Muscle of leg (tissue), 11 donors: ENCODE data around the gene PCDHB15. TPM values are rescaled to one million over a fixed set of nuclear protein-coding genes. Genes with fewer than 3 reads are reported as not detected.
"Not testable (repeated sequence)": the region's sequence is repeated elsewhere in the genome, so short reads cannot be mapped to it uniquely, and the experiment has no call there.

Experiments
- DNase-seq: peaks from one replicate; pipeline ENCODE4 v3.0.0; 2013
- H3K27ac ChIP-seq: one replicate; pipeline ENCODE4 v1.5.1; 2013; ENCODE audit warnings: mild to moderate bottlenecking, low read length, control low read depth
- H3K27me3 ChIP-seq: one replicate; pipeline ENCODE4 v1.6.1; 2013; ENCODE audit warnings: low read length; ENCODE audit not compliant: control insufficient read depth, insufficient read depth
- H3K36me3 ChIP-seq: one replicate; pipeline ENCODE4 v1.6.1; 2013; ENCODE audit warnings: low read length; ENCODE audit not compliant: control insufficient read depth, insufficient read depth
- H3K4me1 ChIP-seq: one replicate; pipeline ENCODE4 v1.6.1; 2013; ENCODE audit warnings: low read length; ENCODE audit not compliant: control insufficient read depth, insufficient read depth
- H3K4me3 ChIP-seq: one replicate; pipeline ENCODE4 v1.5.1; 2013; ENCODE audit warnings: low read length, control low read depth
- H3K9me3 ChIP-seq: replicated peaks from 2 replicates; pipeline ENCODE4 v1.6.1; 2013; ENCODE audit warnings: low read depth, low read length; ENCODE audit not compliant: control insufficient read depth
- WGBS: methylation state at CpG from one replicate; pipeline ENCODE4 v1.1.5; 2013; ENCODE audit warnings: missing lambda C conversion rate; ENCODE audit not compliant: insufficient coverage; 5-methylcytosine and 5-hydroxymethylcytosine counted together
- polyA plus RNA-seq, 8 donors: library from polyadenylated mRNA; unstranded; fragments of 120-200 nt; gene quantifications; one replicate each; pipeline versions ENCODE4 v1.2.1 to v1.2.3, GENCODE V29; 2013; ENCODE audit warnings: inconsistent platforms in 1 of 8, low replicate concordance in 1 of 8; ENCODE audit not compliant: insufficient read length in 8 of 8, insufficient read depth in 1 of 8
- total RNA-seq: library from RNA; stranded (reverse); fragments of 120-200 nt; gene quantifications from one replicate; pipeline ENCODE4 v1.2.4, GENCODE V29; 2013

PCDHB15 gene
- total and polyA plus RNA-seq, 9 donors = 4.3 to 8.6 (median 6.4) TPM

DNA sequence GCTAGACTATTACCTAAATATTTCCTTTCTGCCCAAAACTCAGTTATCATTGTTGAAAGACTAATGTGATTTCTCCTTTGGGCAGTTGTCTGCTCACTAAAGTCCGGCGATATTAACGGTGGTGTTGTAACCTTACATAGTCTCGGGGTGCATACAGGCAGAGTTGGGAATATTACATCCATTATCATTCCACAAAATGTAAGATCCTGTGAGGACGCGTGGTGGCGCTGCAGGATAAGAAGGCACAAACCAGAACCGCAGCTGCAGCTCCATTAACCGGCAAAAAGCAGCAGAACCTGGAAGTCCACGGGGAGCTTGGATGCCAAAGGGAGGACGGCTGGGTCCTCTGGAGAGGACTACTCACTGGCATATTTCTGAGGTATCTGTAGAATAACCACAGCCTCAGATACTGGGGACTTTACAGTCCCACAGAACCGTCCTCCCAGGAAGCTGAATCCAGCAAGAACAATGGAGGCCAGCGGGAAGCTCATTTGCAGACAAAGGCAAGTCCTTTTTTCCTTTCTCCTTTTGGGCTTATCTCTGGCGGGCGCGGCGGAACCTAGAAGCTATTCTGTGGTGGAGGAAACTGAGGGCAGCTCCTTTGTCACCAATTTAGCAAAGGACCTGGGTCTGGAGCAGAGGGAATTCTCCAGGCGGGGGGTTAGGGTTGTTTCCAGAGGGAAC is 31.4 kb upstream of the PCDHB15 start, which contains the start of gene PCDHB13:
PCDHB13 (plus strand) TSS at position 264 of the 684 bp plus-strand sequence; CDS start at position 469, 205 bp downstream.
- not testable (repeated sequence) for H3K4me1 ChIP-seq, H3K36me3 ChIP-seq, H3K27ac ChIP-seq, H3K4me3 ChIP-seq, H3K27me3 ChIP-seq
- peak; percentile 22 for DNase-seq
- peaks cover 45% of the 10 kb centered on the region for H3K9me3 ChIP-seq
- WGBS = no CpG with 5 or more reads among the region's 18 CpGs

- not testable (repeated sequence) for H3K27me3 ChIP-seq, H3K4me3 ChIP-seq, H3K36me3 ChIP-seq, H3K27ac ChIP-seq, H3K4me1 ChIP-seq, DNase-seq
- 56% methylated on average over 3 of the region's 12 CpGs for WGBS
- peaks cover 42% of the 10 kb centered on the region for H3K9me3 ChIP-seq
Observed at GRCh38 chr5:141214583-141214982, 30.6 kb upstream of the PCDHB15 start.

GRCh38 chr5:141215504-141215903 is 29.7 kb upstream of the PCDHB15 start:
- H3K9me3 ChIP-seq = peaks cover 38% of the 10 kb centered on the region
- H3K27ac ChIP-seq, H3K36me3 ChIP-seq, H3K4me1 ChIP-seq, DNase-seq, H3K4me3 ChIP-seq, H3K27me3 ChIP-seq: not testable (repeated sequence)
- 29% methylated on average over 21 of the region's 40 CpGs for WGBS

DNA sequence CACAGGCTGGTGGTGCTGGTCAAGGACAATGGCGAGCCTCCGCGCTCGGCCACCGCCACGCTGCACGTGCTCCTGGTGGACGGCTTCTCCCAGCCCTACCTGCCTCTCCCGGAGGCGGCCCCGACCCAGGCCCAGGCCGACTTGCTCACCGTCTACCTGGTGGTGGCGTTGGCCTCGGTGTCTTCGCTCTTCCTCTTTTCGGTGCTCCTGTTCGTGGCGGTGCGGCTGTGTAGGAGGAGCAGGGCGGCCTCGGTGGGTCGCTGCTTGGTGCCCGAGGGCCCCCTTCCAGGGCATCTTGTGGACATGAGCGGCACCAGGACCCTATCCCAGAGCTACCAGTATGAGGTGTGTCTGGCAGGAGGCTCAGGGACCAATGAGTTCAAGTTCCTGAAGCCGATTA is 29.2 kb upstream of the PCDHB15 start:
- not testable (repeated sequence) for DNase-seq, H3K4me3 ChIP-seq, H3K36me3 ChIP-seq, H3K27ac ChIP-seq, H3K27me3 ChIP-seq, H3K4me1 ChIP-seq
- 35% methylated on average over 10 of the region's 26 CpGs for WGBS
- peaks cover 40% of the 10 kb centered on the region for H3K9me3 ChIP-seq

- peak; percentile 39 for DNase-seq
Observed at GRCh38 chr5:141223112-141223783, 21.9 kb upstream of the PCDHB15 start, which contains the start of gene PCDHB14. Gene PCDHB14, plus strand, starts transcription at chr5:141223343. Its CDS starts 163 bp downstream, at chr5:141223506.

GRCh38 chr5:141224844-141225243 is 20.4 kb upstream of the PCDHB15 start:
- not testable (repeated sequence) for H3K27ac ChIP-seq, H3K27me3 ChIP-seq, H3K4me3 ChIP-seq, DNase-seq, H3K4me1 ChIP-seq, H3K36me3 ChIP-seq
- WGBS = 17% methylated on average over 11 of the region's 40 CpGs
- peaks cover 30% of the 10 kb centered on the region for H3K9me3 ChIP-seq

More at GRCh38 chr5:141223112-141223783, 21.9 kb upstream of the PCDHB15 start, which contains the start of gene PCDHB14:
- WGBS = 18% methylated on average over 12 of the region's 15 CpGs
- Histone ChIP-seq H3K36me3 (no peaks in the 10 kb centered on the region), H3K27me3 (no peaks in the 10 kb centered on the region), H3K9me3 (peaks cover 33% of the 10 kb centered on the region), H3K4me3 (peak within 1 kb of the TSS; percentile 34), H3K4me1 (no peaks in the 10 kb centered on the region), H3K27ac (no peak within 1 kb of the TSS)

DNA sequence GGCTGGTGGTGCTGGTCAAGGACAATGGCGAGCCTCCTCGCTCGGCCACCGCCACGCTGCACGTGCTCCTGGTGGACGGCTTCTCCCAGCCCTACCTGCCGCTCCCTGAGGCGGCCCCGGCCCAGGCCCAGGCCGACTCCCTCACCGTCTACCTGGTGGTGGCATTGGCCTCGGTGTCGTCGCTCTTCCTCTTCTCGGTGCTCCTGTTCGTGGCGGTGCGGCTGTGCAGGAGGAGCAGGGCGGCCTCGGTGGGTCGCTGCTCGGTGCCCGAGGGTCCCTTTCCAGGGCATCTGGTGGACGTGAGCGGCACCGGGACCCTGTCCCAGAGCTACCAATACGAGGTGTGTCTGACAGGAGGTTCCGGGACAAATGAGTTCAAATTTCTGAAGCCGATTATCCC is 19.8 kb upstream of the PCDHB15 start:
- H3K27ac ChIP-seq, H3K36me3 ChIP-seq, DNase-seq, H3K4me1 ChIP-seq, H3K27me3 ChIP-seq, H3K4me3 ChIP-seq: not testable (repeated sequence)
- WGBS = 25% methylated on average over 22 of the region's 30 CpGs
- peaks cover 28% of the 10 kb centered on the region for H3K9me3 ChIP-seq

GRCh38 chr5:141234109-141234667 is 11.0 kb upstream of the PCDHB15 start:
- DNase-seq = peak; percentile 27
- Histone ChIP-seq H3K4me3 (peak overlapping the region; percentile 31), H3K4me1 (no peaks in the 10 kb centered on the region), H3K9me3 (peaks cover 52% of the 10 kb centered on the region), H3K27me3 (peaks cover 11% of the 10 kb centered on the region), H3K36me3 (no peaks in the 10 kb centered on the region), H3K27ac (no peak overlapping the region)
- WGBS = 8% methylated on average over 13 of the region's 15 CpGs

DNA sequence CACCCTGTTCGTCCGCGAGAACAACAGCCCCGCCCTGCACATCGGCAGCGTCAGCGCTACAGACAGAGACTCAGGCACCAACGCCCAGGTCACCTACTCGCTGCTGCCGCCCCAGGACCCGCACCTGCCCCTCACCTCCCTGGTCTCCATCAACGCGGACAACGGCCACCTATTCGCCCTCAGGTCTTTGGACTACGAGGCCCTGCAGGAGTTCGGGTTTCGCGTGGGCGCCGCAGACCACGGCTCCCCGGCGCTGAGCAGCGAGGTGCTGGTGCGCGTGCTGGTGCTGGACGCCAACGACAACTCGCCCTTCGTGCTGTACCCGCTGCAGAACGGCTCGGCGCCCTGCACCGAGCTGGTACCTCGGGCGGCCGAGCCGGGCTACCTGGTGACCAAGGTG is 9.3 kb upstream of the PCDHB15 start:
- not testable (repeated sequence) for H3K4me1 ChIP-seq, H3K27ac ChIP-seq, H3K36me3 ChIP-seq, DNase-seq, H3K4me3 ChIP-seq
- 25% methylated on average over 40 of the region's 40 CpGs for WGBS
- Histone ChIP-seq H3K27me3 (peaks cover 11% of the 10 kb centered on the region), H3K9me3 (peaks cover 66% of the 10 kb centered on the region)
